ENCODE measurements around the gene HLA-DRB1.
"Not testable (repeated sequence)": the region's sequence is repeated elsewhere in the genome, so short reads cannot be mapped to it uniquely, and the experiment has no call there.

The HLA-DRB1 gene

DNA sequence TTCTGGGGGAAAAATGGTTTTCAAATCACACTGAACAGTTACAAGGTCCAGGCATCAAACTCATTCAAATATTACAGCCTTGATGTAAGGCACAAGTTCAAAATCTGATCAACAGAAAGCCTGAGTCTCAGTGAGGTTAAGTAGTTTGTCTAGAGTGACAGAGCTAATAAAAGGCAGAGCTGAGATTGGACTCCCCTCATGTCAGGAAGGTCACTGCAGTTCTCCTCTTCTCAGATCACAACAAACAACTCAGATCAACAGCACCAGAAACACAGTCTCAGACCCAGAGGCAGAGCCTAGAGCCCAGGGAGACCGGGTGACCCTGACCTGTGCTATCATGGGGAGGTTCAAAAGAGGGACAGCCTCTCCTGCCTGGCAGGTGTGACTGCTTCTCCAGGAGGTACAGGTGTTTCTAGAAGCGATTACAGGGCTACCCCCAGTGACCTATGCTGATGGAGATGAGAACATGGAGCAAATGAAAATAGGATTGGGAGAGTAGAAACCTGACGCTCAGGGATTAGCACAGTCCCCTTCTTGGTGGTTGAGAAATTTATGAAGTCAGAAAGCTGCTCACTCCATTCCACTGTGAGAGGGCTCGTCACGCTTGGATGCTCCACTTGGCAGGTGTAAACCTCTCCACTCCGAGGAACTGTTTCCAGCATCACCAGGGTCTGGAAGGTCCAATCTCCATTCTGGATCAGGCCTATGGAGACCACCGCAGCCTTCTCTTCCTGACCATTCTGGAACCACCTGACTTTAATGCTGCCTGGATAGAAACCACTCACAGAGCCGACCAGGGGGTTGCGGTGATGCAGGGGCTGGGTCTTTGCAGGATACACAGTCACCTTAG is 35.3 kb downstream of the HLA-DRB1 start:
- no peak for DNase-seq

- no peak for DNase-seq
Measured at GRCh38 chr6:32553037-32553742, 36.5 kb downstream of the HLA-DRB1 start.

DNA sequence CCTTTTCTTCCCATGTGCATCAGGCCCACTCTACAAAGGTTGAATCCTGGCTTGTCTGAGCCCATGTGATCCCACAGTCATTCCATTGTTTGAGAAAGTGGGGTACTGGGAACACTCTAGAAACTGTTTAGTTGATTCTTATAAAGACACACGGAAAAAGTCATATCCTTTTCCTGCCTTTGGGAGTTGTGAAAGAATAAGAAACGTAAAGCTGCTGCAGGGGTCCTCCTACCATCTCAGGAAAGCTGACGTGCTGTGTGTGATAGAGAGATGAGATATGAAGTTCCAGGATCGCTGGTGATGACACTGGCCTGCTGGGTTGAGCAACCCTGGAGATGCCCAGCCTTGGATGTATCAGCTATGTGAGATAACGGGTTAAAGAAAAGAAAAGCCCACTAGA is 38.2 kb downstream of the HLA-DRB1 start:
- DNase-seq, result no peak

GRCh38 chr6:32539839-32540238 is 49.8 kb downstream of the HLA-DRB1 start:
- no peak for DNase-seq

DNA sequence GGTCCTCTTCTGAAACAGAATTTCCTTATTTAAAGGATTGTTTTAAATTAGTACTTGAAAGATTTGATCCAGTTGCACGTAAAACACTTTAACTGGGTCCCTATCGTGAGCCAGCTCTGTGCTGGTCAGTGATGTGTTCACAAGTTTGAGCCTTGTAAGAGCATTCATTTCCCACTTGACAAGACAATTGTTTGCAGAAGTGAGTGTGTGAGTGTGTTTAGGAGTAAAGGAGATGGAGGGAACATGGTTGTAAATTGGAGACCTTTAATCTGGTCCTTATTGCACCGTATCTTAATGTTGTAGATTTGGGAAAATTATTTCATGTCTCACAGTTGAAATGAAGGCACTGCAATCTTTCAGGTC is 59.2 kb downstream of the HLA-DRB1 start:
- not testable (repeated sequence) for DNase-seq

GRCh38 chr6:32529697-32530430 is 59.8 kb downstream of the HLA-DRB1 start, which contains the start of gene HLA-DRB5:
Gene HLA-DRB5, minus strand, starts transcription at chr6:32530287. Its CDS starts 63 bp downstream, at chr6:32530224.
- DNase-seq, result peak; percentile 49

Data from MV-4-11 (cell line).